ENCODE measurements around the gene RNF208. TPM values are rescaled to one million over a fixed set of nuclear protein-coding genes. Genes with fewer than 3 reads are reported as not detected.

Gene RNF208
- total and polyA plus RNA-seq, 2 of the 4 experiments (the other 2 are of a cell fraction), result 1.2 TPM; not detected in 1

DNA sequence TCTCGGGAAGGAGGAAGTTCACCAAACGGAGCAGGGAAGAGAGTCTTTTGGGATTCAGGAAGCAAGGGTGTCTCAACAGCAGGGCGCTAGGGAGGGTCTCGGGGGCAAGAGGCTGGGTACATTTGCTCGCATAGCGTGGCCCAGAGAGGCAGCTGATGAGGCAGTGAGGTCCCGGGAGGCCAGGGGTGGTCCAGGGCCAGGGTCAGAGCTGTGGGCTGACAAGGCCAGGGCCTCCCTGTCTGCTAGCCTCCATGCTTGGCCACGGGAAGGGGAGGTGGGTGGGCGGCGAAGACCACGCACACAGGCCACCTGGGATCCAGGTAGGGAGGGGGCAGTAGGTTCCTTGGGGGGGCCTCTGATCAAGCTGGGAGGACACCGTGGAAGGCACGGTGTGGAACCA, 10.5 kb downstream of the RNF208 start:
- H3K18ac ChIP-seq (ENCODE audit: low read depth, low read length), result no peak overlapping the region
- H3K4me1 ChIP-seq (ENCODE audit: control insufficient read depth, insufficient read depth, low read length), result peaks cover 2% of the 10 kb centered on the region; the same call in 1 of the 2 replicates
- no peak overlapping the region for H3K4me2 ChIP-seq (ENCODE audit: low read depth, low read length)
- no peaks in the 10 kb centered on the region for H3K27me3 ChIP-seq (ENCODE audit: control insufficient read depth, insufficient read depth, low read length)
- POLR2A ChIA-PET (ENCODE audit: unreplicated experiment), result no interaction called here
- H3K4me3 ChIP-seq (ENCODE audit: insufficient read depth, low read depth, low read length), result no peak overlapping the region
- BruUV-seq (replicated peaks), result no TSS peak
- H4K91ac ChIP-seq (ENCODE audit: insufficient read depth, low read depth, low read length), result no peak overlapping the region
- no peak overlapping the region for H2BK15ac ChIP-seq (ENCODE audit: low read depth, low read length)
- no peak overlapping the region for H2AFZ ChIP-seq (replicated peaks; ENCODE audit: low read length, poor library complexity)
- H4K5ac ChIP-seq (ENCODE audit: low read depth, low read length), result no peak overlapping the region
- intact Hi-C loops (cut with micrococcal nuclease) (no loop called here), dilution Hi-C loops (cut with HindIII; ENCODE audit: low sequenced_read_pairs, unreplicated experiment) (no loop called here), in situ Hi-C loops (cut with MboI; ENCODE audit: low sequenced_read_pairs) (no loop called here)
- DNase-seq, result no peak
- no peak overlapping the region for H3K9ac ChIP-seq (ENCODE audit: low read depth, low read length)
- no peak overlapping the region for H3K27ac ChIP-seq (ENCODE audit: insufficient read depth, low read length)
- H2BK5ac ChIP-seq (ENCODE audit: low read depth, low read length, poor library complexity, severe bottlenecking), result no peak overlapping the region
- H3K9me3 ChIP-seq (ENCODE audit: control insufficient read depth, insufficient read depth, low read length), result no peaks in the 10 kb centered on the region
- no peak for ATAC-seq (ENCODE audit: low read depth)
- H2BK120ac ChIP-seq (ENCODE audit: low read depth, low read length), result no peak overlapping the region
- no peak overlapping the region for H2BK20ac ChIP-seq (ENCODE audit: low read depth, low read length)
- H3K56ac ChIP-seq (ENCODE audit: extremely low read depth, insufficient read depth, low read length), result no peak overlapping the region
- 89% methylated on average over 9 of the region's 13 CpGs; no CpG with 5 or more reads in 1 of the 2 experiments for WGBS, 2 experiments (ENCODE audit: extremely low coverage in 2 of 2, insufficient read length in 1 of 2)
- H3K79me1 ChIP-seq (ENCODE audit: low read depth in 1 of 2, low read length in 2 of 2), result peaks cover 14% of the 10 kb centered on the region in 2 experiments
- TF ChIP-seq CHD1 (IDR thresholded peaks at IDR 0.05; ENCODE audit: low read depth, low read length) (no peak), MAFK (IDR thresholded peaks at IDR 0.05; ENCODE audit: low read depth, low read length) (no peak), MAZ (IDR thresholded peaks at IDR 0.05; ENCODE audit: borderline replicate concordance, low read depth, low read length) (no peak), POLR2A (IDR thresholded peaks at IDR 0.05; ENCODE audit: low read depth, low read length) (no peak), BHLHE40 (IDR thresholded peaks at IDR 0.05; ENCODE audit: low read depth, low read length) (no peak), RAD21 (IDR thresholded peaks at IDR 0.05; ENCODE audit: low read length) (no peak)
- TF ChIP-seq, protein P1, sequence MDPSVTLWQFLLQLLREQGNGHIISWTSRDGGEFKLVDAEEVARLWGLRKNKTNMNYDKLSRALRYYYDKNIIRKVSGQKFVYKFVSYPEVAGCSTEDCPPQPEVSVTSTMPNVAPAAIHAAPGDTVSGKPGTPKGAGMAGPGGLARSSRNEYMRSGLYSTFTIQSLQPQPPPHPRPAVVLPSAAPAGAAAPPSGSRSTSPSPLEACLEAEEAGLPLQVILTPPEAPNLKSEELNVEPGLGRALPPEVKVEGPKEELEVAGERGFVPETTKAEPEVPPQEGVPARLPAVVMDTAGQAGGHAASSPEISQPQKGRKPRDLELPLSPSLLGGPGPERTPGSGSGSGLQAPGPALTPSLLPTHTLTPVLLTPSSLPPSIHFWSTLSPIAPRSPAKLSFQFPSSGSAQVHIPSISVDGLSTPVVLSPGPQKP (IDR thresholded peaks at IDR 0.05; ENCODE audit: borderline replicate concordance, low read depth, low read length), result no peak
- CTCF ChIA-PET, result no interaction called here
- H2AK5ac ChIP-seq (ENCODE audit: low read depth, low read length), result no peak overlapping the region
- H2AK9ac ChIP-seq (replicated peaks; ENCODE audit: low read depth, low read length, poor library complexity), result no peak overlapping the region
- H3K23ac ChIP-seq (ENCODE audit: low read depth, low read length), result no peak overlapping the region
- no peak overlapping the region for H3K4ac ChIP-seq (ENCODE audit: low read depth, low read length)
- no peaks in the 10 kb centered on the region for H4K20me1 ChIP-seq (ENCODE audit: insufficient read depth, low read length)
- peaks cover 22% of the 10 kb centered on the region for H3K36me3 ChIP-seq (ENCODE audit: control insufficient read depth, insufficient read depth, low read length)
- H4K8ac ChIP-seq (ENCODE audit: low read depth in 2 of 2, low read length in 2 of 2), result no peak overlapping the region
- H3K14ac ChIP-seq (replicated peaks; ENCODE audit: low read depth, low read length), result no peak overlapping the region
- H3K9me1 ChIP-seq (ENCODE audit: insufficient read depth, low read length), result no peaks in the 10 kb centered on the region
